RWPE2 (cell line): ENCODE results near the gene ACMSD.

Experiments used
- ATAC-seq: fragments of 200-7000 bp; cut with Tn5 transposase; 3 replicates; pipeline ENCODE4 v1.9.1; 2021; ENCODE audit warnings: low read depth
- DNase-seq: peaks from one replicate; pipeline ENCODE4 v3.0.0-alpha.2; 2020; ENCODE audit warnings: low spot score
- H3K27ac ChIP-seq: fragments of 450-650 bp; 2 replicates; pipeline ENCODE4 v1.5.1; 2017; ENCODE audit warnings: mild to moderate bottlenecking; ENCODE audit not compliant: poor library complexity, severe bottlenecking
- H3K27me3 ChIP-seq: fragments of 250-450 bp; sonication (Bioruptor Pico); 2 replicates; pipeline ENCODE4 v1.5.1; 2021; ENCODE audit warnings: mild to moderate bottlenecking, moderate library complexity; ENCODE audit not compliant: insufficient read depth, poor library complexity, severe bottlenecking
- H3K36me3 ChIP-seq: fragments of 250-450 bp; sonication (Bioruptor Pico); 2 replicates; pipeline ENCODE4 v1.5.1; 2020; ENCODE audit warnings: low read depth, mild to moderate bottlenecking, moderate library complexity
- H3K4me1 ChIP-seq: fragments of 250-450 bp; sonication (Bioruptor Pico); 2 replicates; pipeline ENCODE4 v1.5.1; 2021; ENCODE audit warnings: mild to moderate bottlenecking, moderate library complexity; ENCODE audit not compliant: insufficient read depth, poor library complexity, severe bottlenecking
- H3K4me3 ChIP-seq: fragments of 250-450 bp; sonication (Bioruptor Pico); 2 replicates; pipeline ENCODE4 v1.5.1; 2021; ENCODE audit warnings: mild to moderate bottlenecking, moderate library complexity; ENCODE audit not compliant: severe bottlenecking
- H3K9me3 ChIP-seq: fragments of 250-450 bp; sonication (Bioruptor Pico); 2 replicates; pipeline ENCODE4 v1.5.1; 2021; ENCODE audit warnings: mild to moderate bottlenecking, moderate library complexity; ENCODE audit not compliant: severe bottlenecking
- CTCF ChIP-seq: fragments of 450-650 bp; IDR thresholded peaks from one replicate; pipeline ENCODE4 v1.5.1; 2017; ENCODE audit warnings: mild to moderate bottlenecking, moderate library complexity; ENCODE audit not compliant: poor library complexity, severe bottlenecking

ACMSD gene

DNA sequence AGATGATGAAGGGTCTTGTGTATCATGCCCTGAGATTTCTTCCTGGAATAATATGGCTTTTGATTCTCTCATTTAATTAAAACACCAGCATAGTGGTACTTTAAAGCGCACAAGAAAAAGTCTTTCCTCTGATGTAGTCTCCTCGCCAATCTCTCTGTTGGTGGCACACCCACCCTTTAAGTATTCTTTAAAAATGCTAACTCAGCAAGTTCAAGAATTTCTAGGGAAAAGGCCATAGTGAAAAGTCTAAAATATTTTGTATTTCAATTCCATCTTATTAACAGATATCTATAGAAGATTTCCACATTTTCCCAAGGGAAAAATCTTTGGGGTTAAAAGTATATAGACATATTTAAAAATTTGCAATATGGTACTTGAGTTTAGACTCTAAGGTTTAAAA is 34.7 kb downstream of the ACMSD start:
- no peak overlapping the region for H3K27ac ChIP-seq
- H3K9me3 ChIP-seq, result no peaks in the 10 kb centered on the region
- no peak for TF ChIP-seq CTCF
- H3K27me3 ChIP-seq, result no peaks in the 10 kb centered on the region
- ATAC-seq, result no peak
- no peaks in the 10 kb centered on the region for H3K36me3 ChIP-seq
- H3K4me1 ChIP-seq, result no peaks in the 10 kb centered on the region
- no peak overlapping the region for H3K4me3 ChIP-seq
- DNase-seq, result no peak

DNA sequence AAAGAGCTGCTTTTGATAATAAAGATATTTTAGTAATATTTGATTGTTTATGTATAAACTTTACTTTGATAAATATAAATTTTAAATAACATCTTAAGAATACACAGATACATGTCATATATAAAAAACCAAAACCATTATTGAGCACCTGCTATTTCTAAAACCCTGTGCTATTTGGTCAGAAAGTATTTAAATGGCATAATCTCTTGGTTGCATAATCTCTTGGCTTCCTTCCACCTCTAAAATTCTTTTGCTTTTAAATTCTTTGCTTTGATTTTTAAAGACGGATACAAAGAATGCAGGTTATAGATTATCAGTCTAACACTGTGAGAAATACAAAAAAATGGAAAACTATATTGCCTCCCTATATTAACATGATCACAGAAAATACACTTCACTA is 36.9 kb downstream of the ACMSD start:
- Histone ChIP-seq H3K27ac (no peak overlapping the region), H3K9me3 (no peaks in the 10 kb centered on the region), H3K4me3 (no peak overlapping the region), H3K27me3 (no peaks in the 10 kb centered on the region), H3K4me1 (no peaks in the 10 kb centered on the region), H3K36me3 (no peaks in the 10 kb centered on the region)
- DNase-seq, result no peak
- no peak for ATAC-seq
- no peak for TF ChIP-seq CTCF

- DNase-seq, result no peak
- Histone ChIP-seq H3K4me3 (no peak overlapping the region), H3K27me3 (no peaks in the 10 kb centered on the region), H3K4me1 (no peaks in the 10 kb centered on the region), H3K27ac (no peak overlapping the region), H3K9me3 (no peaks in the 10 kb centered on the region), H3K36me3 (no peaks in the 10 kb centered on the region)
- ATAC-seq, result no peak
- TF ChIP-seq CTCF, result no peak
Measured at GRCh38 chr2:134882773-134883172, 44.4 kb downstream of the ACMSD start.

DNA sequence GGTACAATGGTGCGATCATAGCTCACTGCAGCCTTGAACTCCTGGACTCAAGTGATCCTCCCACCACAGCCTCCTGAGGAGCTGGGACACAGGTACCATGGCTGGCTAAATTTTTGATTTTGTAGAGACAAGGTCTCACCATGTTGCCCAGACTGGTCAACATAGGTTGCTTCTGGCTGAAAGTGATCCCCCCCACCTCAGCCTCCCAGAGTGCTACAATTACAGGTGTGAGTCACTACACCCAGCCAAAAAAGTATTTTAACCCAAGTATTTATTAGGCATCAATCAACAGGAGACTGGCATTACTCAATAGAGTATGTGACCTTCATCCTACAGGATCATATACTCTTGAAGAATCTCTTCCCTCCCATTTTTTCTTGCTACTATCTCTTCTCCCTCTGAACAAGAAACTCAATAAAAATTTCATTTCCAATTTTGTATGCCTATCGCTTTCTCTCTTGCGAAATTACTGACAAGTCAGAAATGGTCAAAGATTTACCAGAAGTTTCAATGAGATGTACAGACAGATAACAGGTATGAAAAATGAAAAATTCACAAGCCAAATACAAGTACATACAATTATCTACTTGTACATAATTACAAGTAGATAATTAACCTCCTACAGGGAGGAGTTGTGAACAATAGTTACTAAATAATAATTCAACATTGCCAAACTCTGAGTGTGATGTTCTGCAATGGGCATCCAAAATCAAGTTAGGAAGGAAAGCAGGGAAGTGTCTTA is 45.3 kb downstream of the ACMSD start:
- no peak overlapping the region for H3K27ac ChIP-seq
- no peaks in the 10 kb centered on the region for H3K36me3 ChIP-seq
- H3K4me3 ChIP-seq, result no peak overlapping the region
- H3K4me1 ChIP-seq, result no peaks in the 10 kb centered on the region
- H3K27me3 ChIP-seq, result no peaks in the 10 kb centered on the region
- H3K9me3 ChIP-seq, result no peaks in the 10 kb centered on the region
- DNase-seq (no peak), ATAC-seq (no peak)
- no peak for TF ChIP-seq CTCF

GRCh38 chr2:134884435-134884834 is 46.0 kb downstream of the ACMSD start:
- Histone ChIP-seq H3K9me3 (no peaks in the 10 kb centered on the region), H3K4me3 (no peak overlapping the region), H3K27me3 (no peaks in the 10 kb centered on the region), H3K27ac (no peak overlapping the region), H3K36me3 (no peaks in the 10 kb centered on the region), H3K4me1 (no peaks in the 10 kb centered on the region)
- DNase-seq (no peak), ATAC-seq (no peak)
- no peak for TF ChIP-seq CTCF
